ENCODE measurements around the gene CCDC50.

Gene CCDC50

GRCh38 chr3:191383124-191383523, 53.9 kb downstream of the CCDC50 start:
- DNase-seq: no peak

- DNase-seq: no peak
These were observed 55.9 kb downstream of the CCDC50 start for GRCh38 chr3:191385101-191385500.

- no peak for DNase-seq
These were observed 58.4 kb downstream of the CCDC50 start for GRCh38 chr3:191387441-191388077.

- DNase-seq: no peak
These were observed 59.6 kb downstream of the CCDC50 start for GRCh38 chr3:191388823-191389222.

GRCh38 chr3:191390580-191390979, 61.4 kb downstream of the CCDC50 start:
- DNase-seq: no peak

- DNase-seq: no peak
These were observed 62.9 kb downstream of the CCDC50 start for GRCh38 chr3:191391861-191392808.

GRCh38 chr3:191393146-191393545, 64.0 kb downstream of the CCDC50 start:
- DNase-seq: no peak

GRCh38 chr3:191397771-191398170, 68.6 kb downstream of the CCDC50 start:
- no peak for DNase-seq

- DNase-seq: no peak
These were observed 69.4 kb downstream of the CCDC50 start for GRCh38 chr3:191398607-191399006.

- no peak for DNase-seq
These were observed 70.7 kb downstream of the CCDC50 start for GRCh38 chr3:191399918-191400317.

- DNase-seq: no peak
These were observed 72.7 kb downstream of the CCDC50 start for GRCh38 chr3:191401775-191402357.

GRCh38 chr3:191409791-191410359, 80.7 kb downstream of the CCDC50 start:
- no peak for DNase-seq

- no peak for DNase-seq
These were observed 83.6 kb downstream of the CCDC50 start for GRCh38 chr3:191412759-191413158.

GRCh38 chr3:191414286-191414685, 85.1 kb downstream of the CCDC50 start:
- DNase-seq: no peak

GRCh38 chr3:191414732-191415131, 85.5 kb downstream of the CCDC50 start:
- no peak for DNase-seq

- DNase-seq: no peak
These were observed 86.4 kb downstream of the CCDC50 start for GRCh38 chr3:191415566-191415965.

GRCh38 chr3:191417457-191417729, 88.2 kb downstream of the CCDC50 start:
- DNase-seq: no peak

GRCh38 chr3:191420771-191421170, 91.6 kb downstream of the CCDC50 start:
- no peak for DNase-seq

- DNase-seq: no peak
These were observed 95.7 kb downstream of the CCDC50 start for GRCh38 chr3:191424881-191425280.

GRCh38 chr3:191425322-191425734, 96.1 kb downstream of the CCDC50 start:
- DNase-seq: no peak

- DNase-seq: no peak
These were observed 97.1 kb downstream of the CCDC50 start for GRCh38 chr3:191426311-191426710.

- DNase-seq: no peak
These were observed 99.0 kb downstream of the CCDC50 start for GRCh38 chr3:191428177-191428576.

GRCh38 chr3:191430103-191430502, 100.9 kb downstream of the CCDC50 start:
- no peak for DNase-seq

Data from CD4-positive, alpha-beta T cell treated with Interferon alpha-2 for 1 hour (primary cell).